ENCODE measurements around the gene RAB11FIP3.

- TF ChIP-seq CTCF (conservative IDR thresholded peaks at IDR 0.05) (no peak), ZFX (IDR thresholded peaks at IDR 0.05) (no peak)
Observed at GRCh38 chr16:507996-508395, 82.5 kb downstream of the RAB11FIP3 start.

Measured in C4-2B (cell line).